Measurements from ENCODE around the gene SYPL2. TPM values are rescaled to one million over a fixed set of nuclear protein-coding genes. Genes with fewer than 3 reads are reported as not detected.

SYPL2 gene
- total RNA-seq, 1 donor from 2014 or later: not detected

DNA sequence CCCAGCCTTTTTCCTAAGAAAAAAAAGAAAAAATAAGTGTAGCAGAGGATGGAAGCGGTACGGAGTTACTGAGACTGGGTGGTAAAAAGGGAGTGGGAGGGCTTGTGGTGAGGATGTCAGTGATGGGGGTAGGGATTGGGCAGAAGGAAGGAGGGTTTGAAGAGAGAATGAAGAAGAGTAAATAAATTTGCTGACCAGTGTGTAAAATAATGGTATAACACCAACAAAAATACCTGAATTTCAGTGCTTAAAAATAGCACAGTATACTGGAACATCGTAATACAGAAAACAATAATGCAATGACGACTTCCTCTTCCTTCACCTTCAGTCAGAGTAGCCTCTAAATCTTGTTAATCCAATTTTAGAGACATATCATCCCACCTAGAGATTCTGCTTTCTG lies 18.8 kb upstream of the SYPL2 start:
- H3K27me3 ChIP-seq: peaks cover 74% of the 10 kb centered on the region
- no peaks in the 10 kb centered on the region for H3K9me3 Mint-ChIP-seq
- DNase-seq (ENCODE audit: low spot score): no peak
- H3K9ac ChIP-seq: no peak overlapping the region
- H3K4me1 ChIP-seq: no peaks in the 10 kb centered on the region
- no peaks in the 10 kb centered on the region for H3K36me3 Mint-ChIP-seq
- H3K27ac Mint-ChIP-seq: no peak overlapping the region
- no peak overlapping the region for H3K4me3 ChIP-seq
- no peaks in the 10 kb centered on the region for H3K79me2 ChIP-seq (ENCODE audit: low read depth)
- peaks cover 6% of the 10 kb centered on the region for H3K27me3 Mint-ChIP-seq (ENCODE audit: insufficient read depth, low read depth)
- TF ChIP-seq, protein P1, sequence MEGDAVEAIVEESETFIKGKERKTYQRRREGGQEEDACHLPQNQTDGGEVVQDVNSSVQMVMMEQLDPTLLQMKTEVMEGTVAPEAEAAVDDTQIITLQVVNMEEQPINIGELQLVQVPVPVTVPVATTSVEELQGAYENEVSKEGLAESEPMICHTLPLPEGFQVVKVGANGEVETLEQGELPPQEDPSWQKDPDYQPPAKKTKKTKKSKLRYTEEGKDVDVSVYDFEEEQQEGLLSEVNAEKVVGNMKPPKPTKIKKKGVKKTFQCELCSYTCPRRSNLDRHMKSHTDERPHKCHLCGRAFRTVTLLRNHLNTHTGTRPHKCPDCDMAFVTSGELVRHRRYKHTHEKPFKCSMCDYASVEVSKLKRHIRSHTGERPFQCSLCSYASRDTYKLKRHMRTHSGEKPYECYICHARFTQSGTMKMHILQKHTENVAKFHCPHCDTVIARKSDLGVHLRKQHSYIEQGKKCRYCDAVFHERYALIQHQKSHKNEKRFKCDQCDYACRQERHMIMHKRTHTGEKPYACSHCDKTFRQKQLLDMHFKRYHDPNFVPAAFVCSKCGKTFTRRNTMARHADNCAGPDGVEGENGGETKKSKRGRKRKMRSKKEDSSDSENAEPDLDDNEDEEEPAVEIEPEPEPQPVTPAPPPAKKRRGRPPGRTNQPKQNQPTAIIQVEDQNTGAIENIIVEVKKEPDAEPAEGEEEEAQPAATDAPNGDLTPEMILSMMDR (IDR thresholded peaks at IDR 0.05): no peak
- TF ChIP-seq EZH2phosphoT487 (IDR thresholded peaks at IDR 0.05) (no peak), EZH2 (IDR thresholded peaks at IDR 0.05) (no peak)
- no peak overlapping the region for H3K4me2 ChIP-seq
- H3K4me1 Mint-ChIP-seq: no peaks in the 10 kb centered on the region
- H4K20me1 ChIP-seq (ENCODE audit: low read depth): no peaks in the 10 kb centered on the region
- no peak overlapping the region for H2AFZ ChIP-seq (replicated peaks)
- H3K9me3 ChIP-seq (ENCODE audit: low read depth): no peaks in the 10 kb centered on the region
- H3K27ac ChIP-seq: no peak overlapping the region
- no peaks in the 10 kb centered on the region for H3F3A ChIP-seq (ENCODE audit: low read depth)
- no peaks in the 10 kb centered on the region for H3K36me3 ChIP-seq
- H3K4me3 Mint-ChIP-seq: no peak overlapping the region

DNA sequence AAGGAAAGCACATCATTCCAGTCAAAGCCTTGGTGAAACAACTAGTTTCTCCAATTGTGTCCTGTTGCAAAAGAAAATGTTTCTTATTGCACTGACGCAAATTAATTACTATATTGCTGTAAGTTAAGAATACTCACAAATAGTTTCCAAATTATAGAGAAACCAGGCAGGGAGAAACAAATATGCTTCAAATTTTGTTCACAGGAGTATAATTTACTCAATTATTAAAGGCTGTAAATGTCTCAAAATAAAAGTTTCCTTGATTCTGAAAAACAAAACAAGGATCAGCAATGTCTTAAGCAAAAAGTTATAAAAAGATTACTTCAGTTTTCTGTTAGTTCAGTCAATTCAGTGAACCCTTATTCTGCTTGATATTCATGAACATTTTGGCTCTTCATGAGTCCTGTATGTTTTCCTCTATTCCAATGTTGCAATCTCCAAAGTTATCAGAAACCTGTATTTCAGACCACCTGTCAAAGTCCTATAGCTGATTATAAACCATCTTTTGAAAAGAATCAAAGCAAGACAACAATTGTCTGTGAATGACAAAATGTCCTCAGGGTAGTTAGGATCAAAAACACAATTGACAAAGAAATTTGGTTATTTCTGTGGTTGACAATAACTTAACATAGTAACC lies 11.7 kb upstream of the SYPL2 start:
- Histone ChIP-seq H3K4me3 (no peak overlapping the region), H3K36me3 (no peaks in the 10 kb centered on the region), H3K27me3 (peaks cover 13% of the 10 kb centered on the region), H2AFZ (replicated peaks) (no peak overlapping the region), H3F3A (ENCODE audit: low read depth) (no peaks in the 10 kb centered on the region), H3K9me3 (ENCODE audit: low read depth) (peaks cover 15% of the 10 kb centered on the region), H3K27ac (no peak overlapping the region), H3K4me1 (no peaks in the 10 kb centered on the region), H3K4me2 (no peak overlapping the region), H3K79me2 (ENCODE audit: low read depth) (no peaks in the 10 kb centered on the region), H3K9ac (no peak overlapping the region), H4K20me1 (ENCODE audit: low read depth) (no peaks in the 10 kb centered on the region)
- no peak for TF ChIP-seq EZH2 (IDR thresholded peaks at IDR 0.05)
- no peak for TF ChIP-seq EZH2phosphoT487 (IDR thresholded peaks at IDR 0.05)
- TF ChIP-seq, protein P1 (IDR thresholded peaks at IDR 0.05): no peak
- H3K36me3 Mint-ChIP-seq: no peaks in the 10 kb centered on the region
- H3K27me3 Mint-ChIP-seq (ENCODE audit: insufficient read depth, low read depth): peaks cover 10% of the 10 kb centered on the region
- no peak overlapping the region for H3K4me3 Mint-ChIP-seq
- no peaks in the 10 kb centered on the region for H3K4me1 Mint-ChIP-seq
- no peak overlapping the region for H3K27ac Mint-ChIP-seq
- DNase-seq (ENCODE audit: low spot score): no peak
- H3K9me3 Mint-ChIP-seq: peaks cover 33% of the 10 kb centered on the region

DNA sequence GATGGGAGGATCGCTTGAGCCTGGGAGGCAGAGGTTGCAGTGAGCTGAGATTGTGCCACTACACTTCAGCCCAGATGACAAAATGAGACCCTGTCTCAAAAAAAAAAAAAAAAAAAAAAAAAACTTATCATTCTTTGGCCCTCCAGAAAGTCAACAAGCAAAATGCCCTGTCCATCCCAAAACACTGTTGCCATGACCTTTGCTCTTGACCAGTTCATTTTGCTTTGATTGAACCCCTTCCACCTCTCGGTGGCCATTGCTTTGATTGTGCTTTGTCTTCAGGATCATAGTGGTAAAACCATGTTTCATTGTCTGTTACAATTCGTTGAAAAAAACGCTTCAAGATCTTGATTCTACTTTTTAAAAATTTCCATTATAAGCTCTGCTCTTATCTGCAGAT lies 8.5 kb upstream of the SYPL2 start:
- H3K27ac ChIP-seq: no peak overlapping the region
- no peaks in the 10 kb centered on the region for H3K36me3 Mint-ChIP-seq
- H3K27me3 Mint-ChIP-seq (ENCODE audit: insufficient read depth, low read depth): peaks cover 22% of the 10 kb centered on the region
- H4K20me1 ChIP-seq (ENCODE audit: low read depth): no peaks in the 10 kb centered on the region
- TF ChIP-seq, protein P1 (IDR thresholded peaks at IDR 0.05): no peak
- TF ChIP-seq EZH2 (IDR thresholded peaks at IDR 0.05) (no peak), EZH2phosphoT487 (IDR thresholded peaks at IDR 0.05) (no peak)
- H3K9ac ChIP-seq: no peak overlapping the region
- H3K4me3 ChIP-seq: no peak overlapping the region
- no peaks in the 10 kb centered on the region for H3K36me3 ChIP-seq
- no peak overlapping the region for H3K4me3 Mint-ChIP-seq
- no peaks in the 10 kb centered on the region for H3K4me1 ChIP-seq
- no peaks in the 10 kb centered on the region for H3F3A ChIP-seq (ENCODE audit: low read depth)
- no peak overlapping the region for H2AFZ ChIP-seq (replicated peaks)
- H3K27me3 ChIP-seq: peaks cover 29% of the 10 kb centered on the region
- H3K27ac Mint-ChIP-seq: no peak overlapping the region
- no peaks in the 10 kb centered on the region for H3K79me2 ChIP-seq (ENCODE audit: low read depth)
- peaks cover 15% of the 10 kb centered on the region for H3K9me3 ChIP-seq (ENCODE audit: low read depth)
- H3K9me3 Mint-ChIP-seq: peaks cover 33% of the 10 kb centered on the region
- no peak overlapping the region for H3K4me2 ChIP-seq
- DNase-seq (ENCODE audit: low spot score): no peak
- no peaks in the 10 kb centered on the region for H3K4me1 Mint-ChIP-seq

Data from neural progenitor cell (in vitro differentiated cells).